H9 (cell line): ENCODE results near the gene KCNK10. TPM values are rescaled to one million over a fixed set of nuclear protein-coding genes. Genes with fewer than 3 reads are reported as not detected.

Experiments used
- DNase-seq: peaks from one replicate; pipeline ENCODE4 v3.0.0-alpha.2; 2017
- H2AFZ ChIP-seq: one replicate; pipeline ENCODE4 v1.6.1; 2013; ENCODE audit warnings: mild to moderate bottlenecking, low read length, control low read depth, moderate library complexity
- H2AK5ac ChIP-seq: 2 replicates; pipeline ENCODE4 v1.6.1; 2013; ENCODE audit warnings: low read length, control low read depth, mixed read lengths; ENCODE audit not compliant: insufficient read length
- H2BK120ac ChIP-seq: one replicate; pipeline ENCODE4 v1.6.1; 2013; ENCODE audit warnings: low read depth, mild to moderate bottlenecking, low read length, control low read depth, inconsistent platforms; ENCODE audit not compliant: poor library complexity, severe bottlenecking
- H2BK12ac ChIP-seq: 2 replicates; pipeline ENCODE4 v1.6.1; 2013; ENCODE audit warnings: low read length, control low read depth, mixed read lengths, low read depth; ENCODE audit not compliant: insufficient read length
- H2BK15ac ChIP-seq: 2 replicates; pipeline ENCODE4 v1.6.1; 2013; ENCODE audit warnings: low read depth, low read length, control low read depth
- H2BK20ac ChIP-seq: one replicate; pipeline ENCODE4 v1.6.1; 2013; ENCODE audit warnings: low read depth, mild to moderate bottlenecking, low read length, control low read depth, inconsistent platforms; ENCODE audit not compliant: poor library complexity, severe bottlenecking
- H2BK5ac ChIP-seq: 2 replicates; pipeline ENCODE4 v1.6.1; 2013; ENCODE audit warnings: low read length, control low read depth, mixed read lengths; ENCODE audit not compliant: insufficient read length
- H3K14ac ChIP-seq: 2 replicates; pipeline ENCODE4 v1.6.1; 2013; ENCODE audit warnings: low read length, control low read depth; ENCODE audit not compliant: insufficient read depth
- H3K18ac ChIP-seq: 2 replicates; pipeline ENCODE4 v1.6.1; 2013; ENCODE audit warnings: low read depth, mild to moderate bottlenecking, mixed read lengths, low read length, control low read depth; ENCODE audit not compliant: insufficient read length
- H3K23ac ChIP-seq: 2 replicates; pipeline ENCODE4 v1.6.1; 2013; ENCODE audit warnings: low read length, control low read depth, mixed read lengths, low read depth; ENCODE audit not compliant: insufficient read length
- H3K23me2 ChIP-seq: 2 replicates; pipeline ENCODE4 v1.6.1; 2013; ENCODE audit warnings: low read depth, mild to moderate bottlenecking, mixed read lengths, low read length, control low read depth; ENCODE audit not compliant: insufficient read length, poor library complexity, severe bottlenecking
- H3K27ac ChIP-seq: 2 replicates; pipeline ENCODE4 v1.5.1; 2013; ENCODE audit warnings: low read length, control low read depth, mixed read lengths, low read depth; ENCODE audit not compliant: insufficient read length
- H3K27me3 ChIP-seq: 2 replicates; pipeline ENCODE4 v1.6.1; 2013; ENCODE audit warnings: low read length, control low read depth, inconsistent platforms; ENCODE audit not compliant: insufficient read depth
- H3K4ac ChIP-seq: 2 replicates; pipeline ENCODE4 v1.6.1; 2013; ENCODE audit warnings: low read depth, mild to moderate bottlenecking, control low read depth, inconsistent platforms, low read length, moderate library complexity
- H3K4me1 ChIP-seq: 2 replicates; pipeline ENCODE4 v1.6.1; 2013; ENCODE audit warnings: low read length, control low read depth, inconsistent platforms; ENCODE audit not compliant: insufficient read depth
- H3K4me2 ChIP-seq: 2 replicates; pipeline ENCODE4 v1.6.1; 2013; ENCODE audit warnings: low read length, control low read depth, mixed read lengths; ENCODE audit not compliant: insufficient read length, insufficient read depth
- H3K56ac ChIP-seq: 2 replicates; pipeline ENCODE4 v1.6.1; 2013; ENCODE audit warnings: low read depth, mild to moderate bottlenecking, mixed read lengths, low read length, control low read depth; ENCODE audit not compliant: insufficient read length
- H3K79me1 ChIP-seq: 2 replicates; pipeline ENCODE4 v1.6.1; 2013; ENCODE audit warnings: low read depth, mild to moderate bottlenecking, moderate library complexity, low read length, control low read depth, inconsistent platforms; ENCODE audit not compliant: insufficient read depth, poor library complexity, severe bottlenecking
- H3K79me2 ChIP-seq: 2 replicates; pipeline ENCODE4 v1.6.1; 2013; ENCODE audit warnings: low read length, control low read depth, inconsistent platforms; ENCODE audit not compliant: insufficient read depth
- H3K9ac ChIP-seq: 2 replicates; pipeline ENCODE4 v1.6.1; 2013; ENCODE audit warnings: low read length, control low read depth, mixed read lengths; ENCODE audit not compliant: insufficient read length; ENCODE audit errors: extremely low read depth
- H3K9me3 ChIP-seq: one replicate; pipeline ENCODE4 v1.6.1; 2013; ENCODE audit warnings: low read depth, low read length, inconsistent platforms; ENCODE audit not compliant: control insufficient read depth
- H3T11ph ChIP-seq: one replicate; pipeline ENCODE4 v1.6.1; 2013; ENCODE audit warnings: mild to moderate bottlenecking, low read length, control low read depth, inconsistent platforms
- H4K20me1 ChIP-seq: one replicate; pipeline ENCODE4 v1.6.1; 2013; ENCODE audit not compliant: control insufficient read depth, insufficient read length, insufficient read depth
- H4K5ac ChIP-seq: 2 replicates; pipeline ENCODE4 v1.6.1; 2013; ENCODE audit warnings: low read depth, mild to moderate bottlenecking, mixed read lengths, low read length, control low read depth; ENCODE audit not compliant: insufficient read length
- H4K8ac ChIP-seq: replicated peaks from 2 replicates; pipeline ENCODE4 v1.6.1; 2013; ENCODE audit warnings: low read length, control low read depth, mixed read lengths, low read depth; ENCODE audit not compliant: insufficient read length
- H4K91ac ChIP-seq: 2 replicates; pipeline ENCODE4 v1.6.1; 2013; ENCODE audit warnings: low read depth, mild to moderate bottlenecking, moderate library complexity, mixed read lengths, low read length, control low read depth; ENCODE audit not compliant: insufficient read length
- H3K27ac Mint-ChIP-seq, 3 experiments: 2 replicates in 2 of 3; 3 replicates in 1 of 3; pipeline ENCODE4 v1.8.0; 2020 to 2021; ENCODE audit warnings: mixed read lengths in 3 of 3, mild to moderate bottlenecking in 1 of 3, moderate library complexity in 1 of 3
- H3K27me3 Mint-ChIP-seq: 2 replicates; pipeline ENCODE4 v1.8.0; 2021; ENCODE audit warnings: low read depth, mild to moderate bottlenecking, moderate library complexity, mixed read lengths
- H3K36me3 Mint-ChIP-seq, 3 experiments: 2 replicates in 2 of 3; 3 replicates in 1 of 3; pipeline ENCODE4 v1.8.0; 2020 to 2021; ENCODE audit warnings: low read depth in 3 of 3, mixed read lengths in 3 of 3; ENCODE audit not compliant: insufficient read depth in 1 of 3
- H3K4me1 Mint-ChIP-seq, 2 experiments: 2 replicates each; pipeline ENCODE4 v1.8.0; 2020; ENCODE audit warnings: mixed read lengths in 2 of 2
- H3K4me3 Mint-ChIP-seq, 2 experiments: 2 replicates in 1 of 2; 3 replicates in 1 of 2; pipeline ENCODE4 v1.8.0; 2020 to 2021; ENCODE audit warnings: mild to moderate bottlenecking in 2 of 2, mixed read lengths in 2 of 2, moderate library complexity in 1 of 2
- H3K9me3 Mint-ChIP-seq, 2 experiments: 2 replicates in 1 of 2; 3 replicates in 1 of 2; pipeline ENCODE4 v1.8.0; 2020; ENCODE audit warnings: mild to moderate bottlenecking in 2 of 2, mixed read lengths in 2 of 2, moderate library complexity in 1 of 2
- CTCF ChIP-seq: fragments of 200-600 bp; sonication (generic); conservative IDR thresholded peaks from 3 replicates; pipeline ENCODE4 v1.8.0; 2021; ENCODE audit warnings: antibody characterized with exemption, mild to moderate bottlenecking
- WGBS: extraction: QIAGEN DNeasy Blood & Tissue Kit; methylation state at CpG from one replicate; pipeline ENCODE4 v1.1.7; 2013; ENCODE audit warnings: missing lambda C conversion rate, low lambda C conversion rate, mixed read lengths; ENCODE audit not compliant: insufficient read length; ENCODE audit errors: extremely low coverage; 5-methylcytosine and 5-hydroxymethylcytosine counted together
- total RNA-seq: library from RNA; stranded (reverse); gene quantifications from 2 replicates; pipeline ENCODE4 v1.2.1, GENCODE V29; 2021

KCNK10 gene
- total RNA-seq, 1 experiment from 2014 or later, result 0.33 TPM

GRCh38 chr14:88181072-88181471 lies 142.0 kb downstream of the KCNK10 start:
- Mint-ChIP-seq H3K27ac (no peak overlapping the region), H3K9me3 (no peaks in the 10 kb centered on the region), H3K4me3 (no peak overlapping the region), H3K27me3 (no peaks in the 10 kb centered on the region), H3K4me1 (peaks cover 4 to 5% of the 10 kb centered on the region in 2 experiments), H3K36me3 (no peaks in the 10 kb centered on the region)
- no peak overlapping the region for H3K27ac ChIP-seq
- H3T11ph ChIP-seq, result no peak overlapping the region
- no peak overlapping the region for H3K9ac ChIP-seq
- no peak overlapping the region for H3K4me2 ChIP-seq
- H3K79me2 ChIP-seq, result no peaks in the 10 kb centered on the region
- no peak overlapping the region for H2AK5ac ChIP-seq
- H3K27me3 ChIP-seq, result no peaks in the 10 kb centered on the region
- H4K5ac ChIP-seq, result no peak overlapping the region
- H2BK15ac ChIP-seq, result no peak overlapping the region
- no CpG with 5 or more reads among the region's 5 CpGs for WGBS
- H2BK12ac ChIP-seq, result no peak overlapping the region
- H3K79me1 ChIP-seq, result no peaks in the 10 kb centered on the region
- no peak overlapping the region for H2BK5ac ChIP-seq
- no peak overlapping the region for H3K14ac ChIP-seq
- no peak for TF ChIP-seq CTCF
- no peak for DNase-seq
- no peak overlapping the region for H2BK120ac ChIP-seq
- no peak overlapping the region for H4K8ac ChIP-seq
- no peak overlapping the region for H3K4ac ChIP-seq
- no peaks in the 10 kb centered on the region for H3K23me2 ChIP-seq
- H2AFZ ChIP-seq, result no peak overlapping the region
- no peak overlapping the region for H2BK20ac ChIP-seq
- no peak overlapping the region for H3K18ac ChIP-seq
- H3K23ac ChIP-seq, result no peak overlapping the region
- H3K4me1 ChIP-seq, result no peaks in the 10 kb centered on the region; the same call in 1 of the 2 replicates
- no peak overlapping the region for H4K91ac ChIP-seq
- H4K20me1 ChIP-seq, result no peaks in the 10 kb centered on the region
- no peaks in the 10 kb centered on the region for H3K9me3 ChIP-seq
- H3K56ac ChIP-seq, result no peak overlapping the region
